ENCODE results near the gene GRAPL. TPM values are rescaled to one million over a fixed set of nuclear protein-coding genes. Genes with fewer than 3 reads are reported as not detected.
"Not testable (repeated sequence)": the region's sequence is repeated elsewhere in the genome, so short reads cannot be mapped to it uniquely, and the experiment has no call there.

Gene GRAPL
- not detected in 2 replicates for total RNA-seq (ENCODE audit: low replicate concordance)
- long read RNA-seq: 0 reads

- DNase-seq (ENCODE audit: extremely low spot score, unreplicated experiment); H3K27ac Mint-ChIP-seq; H3K4me3 Mint-ChIP-seq; H3K27me3 Mint-ChIP-seq; H3K4me1 Mint-ChIP-seq (ENCODE audit: unreplicated experiment); H3K9me3 Mint-ChIP-seq; H3K36me3 Mint-ChIP-seq: not testable (repeated sequence)
Measured at GRCh38 chr17:19127148-19127980, at the start of gene GRAPL. Gene GRAPL (plus strand): TSS chr17:19127589. CDS start chr17:19127620, 31 bp downstream.

GRCh38 chr17:19088804-19089685, 38.3 kb upstream of the GRAPL start:
- not testable (repeated sequence) for H3K9me3 Mint-ChIP-seq, H3K27me3 Mint-ChIP-seq, H3K4me3 Mint-ChIP-seq

GRCh38 chr17:19090058-19090772, 37.2 kb upstream of the GRAPL start:
- H3K27ac Mint-ChIP-seq; DNase-seq (ENCODE audit: extremely low spot score, unreplicated experiment); H3K4me3 Mint-ChIP-seq; H3K36me3 Mint-ChIP-seq; H3K4me1 Mint-ChIP-seq (ENCODE audit: unreplicated experiment); H3K9me3 Mint-ChIP-seq; H3K27me3 Mint-ChIP-seq: not testable (repeated sequence)

More at GRCh38 chr17:19088804-19089685, 38.3 kb upstream of the GRAPL start:
- H3K36me3 Mint-ChIP-seq; DNase-seq (ENCODE audit: extremely low spot score, unreplicated experiment); H3K27ac Mint-ChIP-seq; H3K4me1 Mint-ChIP-seq (ENCODE audit: unreplicated experiment): not testable (repeated sequence)

GRCh38 chr17:19092737-19093683, 34.4 kb upstream of the GRAPL start:
- H3K27me3 Mint-ChIP-seq; H3K4me1 Mint-ChIP-seq (ENCODE audit: unreplicated experiment); H3K36me3 Mint-ChIP-seq; H3K9me3 Mint-ChIP-seq; H3K4me3 Mint-ChIP-seq; H3K27ac Mint-ChIP-seq: not testable (repeated sequence)
- peak; percentile 2 for DNase-seq (ENCODE audit: extremely low spot score, unreplicated experiment)

- not testable (repeated sequence) for H3K27ac Mint-ChIP-seq; H3K4me1 Mint-ChIP-seq (ENCODE audit: unreplicated experiment); H3K27me3 Mint-ChIP-seq; H3K36me3 Mint-ChIP-seq; H3K4me3 Mint-ChIP-seq; H3K9me3 Mint-ChIP-seq
- DNase-seq (ENCODE audit: extremely low spot score, unreplicated experiment): peak; percentile 18
Measured at GRCh38 chr17:19093684-19094438, 33.5 kb upstream of the GRAPL start.

- not testable (repeated sequence) for H3K4me3 Mint-ChIP-seq; H3K36me3 Mint-ChIP-seq; H3K27me3 Mint-ChIP-seq; H3K27ac Mint-ChIP-seq; H3K4me1 Mint-ChIP-seq (ENCODE audit: unreplicated experiment); H3K9me3 Mint-ChIP-seq
- DNase-seq (ENCODE audit: extremely low spot score, unreplicated experiment): peak; percentile 11
Measured at GRCh38 chr17:19108517-19108916, 18.9 kb upstream of the GRAPL start.

- H3K9me3 Mint-ChIP-seq; H3K27ac Mint-ChIP-seq; H3K4me1 Mint-ChIP-seq (ENCODE audit: unreplicated experiment); DNase-seq (ENCODE audit: extremely low spot score, unreplicated experiment); H3K4me3 Mint-ChIP-seq; H3K27me3 Mint-ChIP-seq; H3K36me3 Mint-ChIP-seq: not testable (repeated sequence)
Measured at GRCh38 chr17:19110189-19111097, 16.9 kb upstream of the GRAPL start.

All from type B pancreatic cell (in vitro differentiated cells).